Stomach (tissue), 4 donors: ENCODE results near the gene SKA3.

Experiments
- CTCF ChIP-seq, 7 experiments: fragments of 450-650 bp in 4 of 7; fragments of 200-600 bp in 3 of 7; sonication (generic) in 3 of 7; IDR thresholded peaks; one replicate each; pipeline ENCODE4 v1.5.1; 2016 to 2019; ENCODE audit warnings: antibody characterized with exemption in 7 of 7, control low read depth in 2 of 7, mild to moderate bottlenecking in 1 of 7
- EP300 ChIP-seq: sonication (generic); formaldehyde crosslinking; IDR thresholded peaks from one replicate; pipeline ENCODE4 v1.6.1; 2017; ENCODE audit warnings: antibody characterized with exemption
- POLR2A ChIP-seq, 4 donors: fragments of 450-650 bp; IDR thresholded peaks; one replicate each; pipeline ENCODE4 v1.6.1; 2016; ENCODE audit warnings: antibody characterized with exemption in 4 of 4, control low read depth in 2 of 4, mild to moderate bottlenecking in 1 of 4, moderate library complexity in 1 of 4
- POLR2AphosphoS5 ChIP-seq, 3 donors: sonication (generic); formaldehyde crosslinking; IDR thresholded peaks; one replicate each; pipeline ENCODE4 v1.6.1; 2016; ENCODE audit warnings: antibody characterized with exemption in 3 of 3

- no peak for TF ChIP-seq CTCF (IDR thresholded peaks at IDR 0.05)
- TF ChIP-seq POLR2A (IDR thresholded peaks at IDR 0.05): no peak
- no peak for TF ChIP-seq POLR2AphosphoS5 (IDR thresholded peaks at IDR 0.05)
- no peak for TF ChIP-seq EP300
Measured at GRCh38 chr13:21111546-21111945, 64.8 kb downstream of the SKA3 start.
